CD1c-positive myeloid dendritic cell (primary cell): ENCODE results near the gene RAD51D.
"Not testable (repeated sequence)": the region's sequence is repeated elsewhere in the genome, so short reads cannot be mapped to it uniquely, and the experiment has no call there.

Experiments
- DNase-seq: peaks from one replicate; pipeline ENCODE4 v3.0.0-alpha.2; 2016; ENCODE audit errors: extremely low spot score

RAD51D gene

DNA sequence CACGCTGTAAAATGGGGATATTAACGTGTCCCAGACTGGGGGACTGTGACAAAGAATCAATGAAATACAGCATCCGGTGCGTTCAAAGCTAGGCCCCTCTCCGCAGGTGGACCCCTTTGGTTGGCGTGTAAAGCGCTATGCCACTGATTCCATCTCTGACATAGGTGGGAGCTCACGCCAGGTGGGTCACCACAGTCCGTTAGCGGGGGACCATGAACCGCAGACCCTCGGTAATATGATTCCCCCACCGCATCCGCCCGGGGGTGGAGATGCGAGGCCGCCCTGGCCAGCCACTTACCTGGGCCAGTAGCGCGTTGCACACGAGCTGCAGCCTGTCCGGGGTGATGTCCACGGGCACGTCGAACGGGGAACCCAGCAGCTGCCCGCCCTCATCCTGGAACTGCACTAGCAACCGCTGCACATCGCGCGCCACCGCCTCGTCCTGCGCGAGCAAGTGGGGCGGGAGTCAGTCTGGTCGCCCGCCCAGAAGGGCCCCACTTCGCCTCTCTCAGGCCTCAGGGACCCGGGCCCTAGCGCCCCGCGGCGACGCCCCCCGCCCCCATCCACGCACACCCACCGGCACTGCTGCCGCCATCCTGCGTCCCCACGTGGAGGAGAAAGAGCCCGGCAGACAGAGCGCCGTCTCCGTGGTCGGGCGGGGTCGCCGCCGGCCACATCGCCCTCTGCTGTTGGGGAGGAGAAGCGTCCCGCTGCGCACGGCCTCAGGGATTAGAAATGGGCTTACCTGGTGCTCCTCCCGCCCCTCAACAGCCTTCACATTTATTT is 22.2 kb upstream of the RAD51D start, which contains the start of gene NLE1:
NLE1 (minus strand) TSS at position 623 of the 786 bp plus-strand sequence; CDS start at position 595, 28 bp downstream.
- DNase-seq: peak; percentile 83

DNA sequence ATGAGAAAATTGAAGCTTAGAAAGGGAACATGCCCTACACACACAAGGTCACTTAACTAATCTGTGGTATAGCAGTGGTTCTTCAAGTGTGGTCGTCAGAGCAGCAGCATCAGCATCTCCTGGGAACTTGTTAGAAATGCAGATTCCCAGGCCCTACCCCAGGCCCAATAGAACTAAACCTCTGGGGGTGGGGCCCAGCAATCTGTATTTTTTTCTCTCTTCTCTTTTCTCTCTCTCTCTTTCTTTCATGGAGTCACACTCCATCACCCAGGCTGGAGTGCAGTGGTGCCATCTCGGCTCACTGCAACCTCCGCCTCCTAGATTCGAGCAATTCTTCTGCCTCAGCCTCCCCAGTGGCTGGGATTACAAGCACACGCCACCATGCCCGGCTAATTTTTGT is 18.6 kb upstream of the RAD51D start:
- no peak for DNase-seq

DNA sequence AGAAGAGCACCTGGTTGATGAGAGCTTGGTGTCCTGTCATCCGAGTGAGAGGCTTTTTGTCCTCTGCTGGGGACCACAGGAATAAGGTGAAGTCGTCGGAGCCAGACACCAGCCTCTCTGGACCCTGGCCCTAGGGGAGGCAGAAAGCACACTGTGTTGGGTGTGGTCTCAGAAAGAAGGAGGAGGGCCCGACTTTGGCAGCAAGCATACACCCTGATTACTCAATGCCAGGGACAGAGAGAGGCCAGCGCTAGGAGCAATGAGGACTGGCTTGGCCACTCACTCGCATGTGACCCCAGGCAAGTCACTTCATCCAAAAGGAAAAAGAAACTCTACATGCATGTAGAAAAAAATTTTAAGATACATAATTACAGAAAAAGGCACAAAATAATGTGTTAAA is 15.7 kb upstream of the RAD51D start:
- no peak for DNase-seq

GRCh38 chr17:35132816-35133550 is 13.3 kb upstream of the RAD51D start:
- DNase-seq: no peak

DNA sequence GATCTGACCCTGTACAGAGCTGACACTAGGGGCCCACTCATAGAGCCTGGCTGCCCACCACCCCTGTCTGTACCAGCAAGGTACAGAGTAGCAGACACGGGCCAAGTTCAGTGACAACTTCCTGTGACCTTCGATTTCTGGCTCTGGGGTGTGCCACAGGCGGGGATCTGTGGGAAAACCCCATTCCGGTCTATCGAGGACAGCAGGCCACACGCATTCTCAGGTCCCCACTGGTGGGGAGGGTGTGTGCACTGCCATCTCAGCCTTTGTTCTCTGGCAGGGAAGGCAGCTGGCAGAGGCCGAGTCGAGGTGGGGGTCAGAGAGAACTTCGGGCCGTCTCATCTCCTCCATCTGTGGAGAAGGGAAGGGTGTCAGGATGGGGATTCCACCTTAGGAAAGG is 12.4 kb upstream of the RAD51D start:
- DNase-seq: no peak

DNA sequence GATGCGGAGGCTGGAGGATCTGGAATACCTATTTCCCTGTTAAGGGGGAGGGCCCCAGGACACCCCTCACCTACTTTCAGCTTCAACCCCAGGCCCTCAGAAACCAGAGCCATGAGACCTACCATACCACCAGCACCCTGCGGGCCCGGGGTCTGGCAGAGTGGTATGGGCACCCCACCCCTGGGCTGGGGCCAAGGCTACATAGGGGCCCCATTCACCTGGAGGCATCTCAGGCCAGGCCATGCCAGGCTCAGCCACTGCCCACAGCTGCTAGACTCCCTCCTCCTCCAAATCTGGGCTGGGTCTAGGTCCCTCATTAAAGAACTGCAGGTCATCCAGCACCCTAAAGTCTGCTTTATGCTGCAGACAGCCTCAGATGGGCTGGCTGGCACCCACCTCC is 10.7 kb upstream of the RAD51D start:
- DNase-seq: no peak

GRCh38 chr17:35129973-35130351 is 10.3 kb upstream of the RAD51D start:
- DNase-seq: no peak

- DNase-seq: no peak
Observed at GRCh38 chr17:35129154-35129972, 9.7 kb upstream of the RAD51D start.

- no peak for DNase-seq
Observed at GRCh38 chr17:35127751-35128514, 8.3 kb upstream of the RAD51D start.

- DNase-seq: no peak
Observed at GRCh38 chr17:35121315-35121714, 1.7 kb upstream of the RAD51D start, which contains the start of gene FNDC8. FNDC8 (plus strand) TSS chr17:35121615; CDS start chr17:35121694, 79 bp downstream.

GRCh38 chr17:35117984-35118383 is 1.7 kb downstream of the RAD51D start:
- peak; percentile 13 for DNase-seq

DNA sequence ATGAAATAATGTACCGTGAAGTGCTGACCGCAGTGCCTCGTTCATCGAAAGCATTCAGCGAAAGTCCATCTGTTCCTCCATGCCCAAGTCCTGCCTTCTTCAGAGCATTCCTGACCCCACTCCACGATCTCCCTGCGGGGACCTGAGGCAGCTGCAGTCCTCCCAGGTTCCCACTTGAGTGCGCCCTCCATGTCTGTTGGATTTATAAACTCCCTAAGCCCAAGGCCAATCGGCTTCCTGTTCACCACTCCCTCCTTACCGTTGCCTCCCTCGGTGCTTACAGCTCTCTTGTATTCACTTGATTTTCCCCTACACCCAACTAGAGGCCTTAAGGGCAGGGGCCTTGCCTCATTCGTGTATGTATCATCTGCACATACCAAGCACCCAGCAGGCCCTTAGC is 2.8 kb downstream of the RAD51D start:
- DNase-seq: no peak

GRCh38 chr17:35110791-35111190 is 8.9 kb downstream of the RAD51D start:
- not testable (repeated sequence) for DNase-seq

GRCh38 chr17:35104844-35105450 is 14.7 kb downstream of the RAD51D start:
- no peak for DNase-seq

DNA sequence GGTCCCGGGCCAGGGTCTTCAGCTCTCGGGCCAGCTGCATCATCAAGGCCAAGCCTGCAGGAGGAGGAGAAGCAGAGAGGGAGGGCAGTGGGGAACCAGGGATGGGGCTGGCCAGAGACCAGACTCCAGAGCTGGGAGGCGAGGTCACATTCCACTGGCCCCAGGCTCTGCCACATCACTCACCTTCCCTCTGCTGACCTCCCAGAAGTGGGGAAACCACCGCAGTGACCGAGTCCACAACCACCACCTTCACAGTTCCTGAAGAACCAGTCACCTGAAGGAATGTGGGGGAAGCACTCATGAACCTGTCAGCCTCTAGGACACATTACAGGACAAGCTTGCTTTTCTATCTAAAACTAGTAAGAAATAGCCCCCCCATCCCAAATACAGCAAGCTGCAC is 16.4 kb downstream of the RAD51D start:
- no peak for DNase-seq

DNA sequence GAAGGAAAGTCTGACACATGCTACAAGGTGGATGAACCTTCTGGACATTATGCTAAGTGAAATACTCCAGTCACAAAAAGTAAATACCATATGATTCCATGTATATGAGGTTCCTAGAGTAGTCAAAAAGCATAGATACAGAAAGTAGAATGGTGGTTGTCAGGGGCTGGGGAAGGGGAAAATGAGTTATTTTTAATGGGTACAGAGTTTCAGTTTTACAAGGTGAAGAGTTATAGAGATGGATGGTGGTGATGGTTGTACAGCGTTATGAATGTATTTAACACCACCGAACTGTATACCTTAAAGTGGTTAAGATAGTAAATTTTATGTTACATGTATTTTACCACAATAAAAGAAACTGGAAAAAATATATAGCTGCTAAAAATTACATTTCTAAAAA is 17.9 kb downstream of the RAD51D start:
- no peak for DNase-seq

- no peak for DNase-seq
Observed at GRCh38 chr17:35101036-35101435, 18.6 kb downstream of the RAD51D start.

DNA sequence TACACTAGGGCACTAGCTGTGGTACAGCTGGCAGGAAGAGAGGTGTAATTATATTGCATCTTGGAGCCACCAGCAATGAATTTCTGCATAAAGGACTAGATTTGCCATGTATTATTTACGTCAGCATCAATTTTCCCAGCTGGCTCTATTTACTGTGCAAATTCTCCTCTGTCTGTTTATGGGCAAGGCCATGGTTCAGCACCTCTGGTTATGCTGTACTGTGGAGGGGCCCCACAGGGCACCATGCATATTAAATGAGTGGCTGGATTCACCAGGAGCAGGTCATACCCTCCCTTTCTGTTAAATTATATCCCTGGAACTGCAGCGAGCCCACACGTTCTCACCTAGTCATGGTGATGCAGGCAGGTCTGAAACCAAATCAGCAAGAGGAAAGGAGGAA is 19.8 kb downstream of the RAD51D start:
- DNase-seq: no peak

DNA sequence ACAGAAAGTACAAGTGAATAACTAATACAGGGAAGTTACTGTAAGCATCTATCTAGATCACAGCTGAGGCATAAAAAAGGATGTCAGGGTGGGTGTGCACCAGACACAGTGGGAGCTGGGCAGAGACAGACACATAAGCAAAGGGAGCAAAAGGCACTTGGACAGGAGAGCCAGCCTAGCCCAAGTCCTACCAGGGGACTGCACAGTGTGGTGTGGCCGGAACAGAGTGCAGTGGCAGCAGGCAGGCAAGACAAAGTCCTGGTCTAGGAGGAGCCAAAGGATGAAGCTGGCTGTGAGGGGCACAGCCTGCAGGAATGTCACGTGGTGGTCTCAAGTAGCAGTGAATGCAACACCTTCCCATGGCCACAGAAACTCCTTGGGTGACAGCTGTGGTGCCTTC is 21.9 kb downstream of the RAD51D start:
- no peak for DNase-seq

DNA sequence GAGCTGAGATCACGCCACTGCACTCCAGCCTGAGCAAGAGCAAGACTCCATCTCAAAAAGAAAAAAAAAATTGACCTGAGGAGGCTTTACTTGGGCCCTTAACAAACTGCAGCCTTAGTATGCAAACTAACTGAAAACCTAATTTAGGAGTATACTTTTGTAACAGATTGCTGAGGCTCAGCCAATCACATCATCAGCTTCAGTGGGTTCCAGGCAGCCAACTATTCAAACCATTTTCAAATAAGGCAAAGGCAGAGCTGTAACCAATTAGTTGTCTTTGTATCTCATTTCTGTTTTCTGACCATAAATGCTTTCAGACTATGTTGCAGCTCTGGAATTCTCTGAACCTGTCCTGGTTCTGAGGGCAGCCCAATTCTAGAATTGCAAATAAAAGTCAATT is 23.9 kb downstream of the RAD51D start:
- no peak for DNase-seq

GRCh38 chr17:35094902-35095301 is 24.8 kb downstream of the RAD51D start:
- DNase-seq: peak; percentile 37
